Measurements from ENCODE around the gene PTP4A2.
"Not testable (repeated sequence)": the region's sequence is repeated elsewhere in the genome, so short reads cannot be mapped to it uniquely, and the experiment has no call there.

- TF ChIP-seq, protein P1, sequence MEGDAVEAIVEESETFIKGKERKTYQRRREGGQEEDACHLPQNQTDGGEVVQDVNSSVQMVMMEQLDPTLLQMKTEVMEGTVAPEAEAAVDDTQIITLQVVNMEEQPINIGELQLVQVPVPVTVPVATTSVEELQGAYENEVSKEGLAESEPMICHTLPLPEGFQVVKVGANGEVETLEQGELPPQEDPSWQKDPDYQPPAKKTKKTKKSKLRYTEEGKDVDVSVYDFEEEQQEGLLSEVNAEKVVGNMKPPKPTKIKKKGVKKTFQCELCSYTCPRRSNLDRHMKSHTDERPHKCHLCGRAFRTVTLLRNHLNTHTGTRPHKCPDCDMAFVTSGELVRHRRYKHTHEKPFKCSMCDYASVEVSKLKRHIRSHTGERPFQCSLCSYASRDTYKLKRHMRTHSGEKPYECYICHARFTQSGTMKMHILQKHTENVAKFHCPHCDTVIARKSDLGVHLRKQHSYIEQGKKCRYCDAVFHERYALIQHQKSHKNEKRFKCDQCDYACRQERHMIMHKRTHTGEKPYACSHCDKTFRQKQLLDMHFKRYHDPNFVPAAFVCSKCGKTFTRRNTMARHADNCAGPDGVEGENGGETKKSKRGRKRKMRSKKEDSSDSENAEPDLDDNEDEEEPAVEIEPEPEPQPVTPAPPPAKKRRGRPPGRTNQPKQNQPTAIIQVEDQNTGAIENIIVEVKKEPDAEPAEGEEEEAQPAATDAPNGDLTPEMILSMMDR (IDR thresholded peaks at IDR 0.05): not testable (repeated sequence)
- TF ChIP-seq ZFX (IDR thresholded peaks at IDR 0.05; ENCODE audit: borderline replicate concordance): not testable (repeated sequence)
These were observed 7.5 kb upstream of the PTP4A2 start for GRCh38 chr1:31945677-31946076.

All from 22Rv1 (cell line).